ENCODE measurements around the gene IL17REL. TPM values are rescaled to one million over a fixed set of nuclear protein-coding genes. Genes with fewer than 3 reads are reported as not detected.

Gene IL17REL
- total RNA-seq, 2 donors from 2014 or later: 0.68 TPM; not detected in 1

- no peak overlapping the region for H3K27ac ChIP-seq
- WGBS: 23% methylated on average over 50 of the region's 52 CpGs
- DNase-seq (ENCODE audit: low spot score): peak; percentile 79
- H3K27me3 ChIP-seq (replicated peaks; ENCODE audit: insufficient read depth): no peaks in the 10 kb centered on the region
- intact Hi-C loops (cut with DNase I): loop anchor here (2.0 kb wide), 1 partner anchor 100 kb away; no protein-coding TSS in a partner anchor
- no peaks in the 10 kb centered on the region for H3K9me3 ChIP-seq
- H3K4me3 ChIP-seq: no peak overlapping the region
- H3K4me1 ChIP-seq (replicated peaks): peaks cover 4% of the 10 kb centered on the region
- TF ChIP-seq CTCF (IDR thresholded peaks at IDR 0.05): peak; percentile 89 to 98 (median 96)
- TF ChIP-seq POLR2A (IDR thresholded peaks at IDR 0.05): no peak
- peak; percentile 54 for TF ChIP-seq POLR2AphosphoS5 (IDR thresholded peaks at IDR 0.05)
- H3K36me3 ChIP-seq: no peaks in the 10 kb centered on the region
Measured at GRCh38 chr22:50030297-50031188, 18.0 kb upstream of the IL17REL start.

GRCh38 chr22:50027639-50028537 lies 15.3 kb upstream of the IL17REL start:
- no peak overlapping the region for H3K4me3 ChIP-seq
- intact Hi-C loops (cut with DNase I): no loop called here
- TF ChIP-seq POLR2A (IDR thresholded peaks at IDR 0.05) (no peak), CTCF (IDR thresholded peaks at IDR 0.05) (peak in 1 of 4 experiments; percentile 22), POLR2AphosphoS5 (IDR thresholded peaks at IDR 0.05) (no peak)
- no peaks in the 10 kb centered on the region for H3K36me3 ChIP-seq
- peaks cover 4% of the 10 kb centered on the region for H3K4me1 ChIP-seq (replicated peaks)
- no peaks in the 10 kb centered on the region for H3K27me3 ChIP-seq (replicated peaks; ENCODE audit: insufficient read depth)
- 45% methylated on average over 34 of the region's 42 CpGs for WGBS
- no peak overlapping the region for H3K27ac ChIP-seq
- no peaks in the 10 kb centered on the region for H3K9me3 ChIP-seq
- DNase-seq (ENCODE audit: low spot score): no peak

- Histone ChIP-seq H3K27ac (no peak overlapping the region), H3K27me3 (replicated peaks; ENCODE audit: insufficient read depth) (no peaks in the 10 kb centered on the region), H3K4me1 (replicated peaks) (peaks cover 4% of the 10 kb centered on the region), H3K9me3 (no peaks in the 10 kb centered on the region), H3K4me3 (no peak overlapping the region), H3K36me3 (no peaks in the 10 kb centered on the region)
- 84% methylated on average over 13 of the region's 13 CpGs for WGBS
- no peak for DNase-seq (ENCODE audit: low spot score)
- no peak for TF ChIP-seq POLR2AphosphoS5 (IDR thresholded peaks at IDR 0.05)
- TF ChIP-seq POLR2A (IDR thresholded peaks at IDR 0.05): no peak
- TF ChIP-seq CTCF (IDR thresholded peaks at IDR 0.05): no peak
- intact Hi-C loops (cut with DNase I): no loop called here
Measured at GRCh38 chr22:50025993-50026392, 13.4 kb upstream of the IL17REL start.

GRCh38 chr22:50022171-50022819 lies 9.7 kb upstream of the IL17REL start:
- Histone ChIP-seq H3K4me1 (replicated peaks) (no peaks in the 10 kb centered on the region), H3K9me3 (no peaks in the 10 kb centered on the region), H3K27me3 (replicated peaks; ENCODE audit: insufficient read depth) (no peaks in the 10 kb centered on the region), H3K4me3 (no peak overlapping the region), H3K36me3 (no peaks in the 10 kb centered on the region), H3K27ac (no peak overlapping the region)
- DNase-seq (ENCODE audit: low spot score): no peak
- intact Hi-C loops (cut with DNase I): no loop called here
- 82% methylated on average over 14 of the region's 14 CpGs for WGBS
- TF ChIP-seq POLR2AphosphoS5 (IDR thresholded peaks at IDR 0.05) (no peak), POLR2A (IDR thresholded peaks at IDR 0.05) (no peak), CTCF (IDR thresholded peaks at IDR 0.05) (no peak)
